Endothelial cell (in vitro differentiated cells): ENCODE measurements around the gene FYB2. TPM values are rescaled to one million over a fixed set of nuclear protein-coding genes. Genes with fewer than 3 reads are reported as not detected.

ENCODE experiments used
- DNase-seq: peaks from one replicate; pipeline ENCODE4 v3.0.0; 2021; ENCODE audit warnings: low spot score
- H3K27ac Mint-ChIP-seq: one replicate; pipeline ENCODE4 v1.8.0; 2021; ENCODE audit warnings: mixed read lengths, inconsistent platforms; ENCODE audit not compliant: unreplicated experiment
- H3K27me3 Mint-ChIP-seq: one replicate; pipeline ENCODE4 v1.8.0; 2021; ENCODE audit warnings: mild to moderate bottlenecking, moderate library complexity, mixed read lengths, inconsistent platforms; ENCODE audit not compliant: unreplicated experiment
- H3K36me3 Mint-ChIP-seq: one replicate; pipeline ENCODE4 v1.8.0; 2021; ENCODE audit warnings: mild to moderate bottlenecking, low read depth, mixed read lengths, inconsistent platforms; ENCODE audit not compliant: unreplicated experiment
- H3K4me1 Mint-ChIP-seq: one replicate; pipeline ENCODE4 v1.8.0; 2021; ENCODE audit warnings: mild to moderate bottlenecking, mixed read lengths, inconsistent platforms; ENCODE audit not compliant: unreplicated experiment
- H3K4me3 Mint-ChIP-seq: one replicate; pipeline ENCODE4 v1.8.0; 2021; ENCODE audit warnings: mild to moderate bottlenecking, mixed read lengths, inconsistent platforms; ENCODE audit not compliant: unreplicated experiment
- H3K9me3 Mint-ChIP-seq: one replicate; pipeline ENCODE4 v1.8.0; 2021; ENCODE audit warnings: mixed read lengths, inconsistent platforms; ENCODE audit not compliant: unreplicated experiment
- CTCF ChIP-seq: fragments of 200-600 bp; sonication (generic); IDR thresholded peaks from one replicate; pipeline ENCODE4 v1.5.0; 2021; ENCODE audit warnings: antibody characterized with exemption; ENCODE audit not compliant: unreplicated experiment
- total RNA-seq: library from RNA; stranded (reverse); fragmentation: NEBNext Ultra II Directional; extraction: Animal tissue kit (Norgen Biotek cat#: 25700); gene quantifications from one replicate; pipeline ENCODE4 v1.2.1, GENCODE V29; 2021; ENCODE audit not compliant: unreplicated experiment

The FYB2 gene
- total RNA-seq, 1 donor from 2014 or later = 0.18 TPM

GRCh38 chr1:56820755-56821461 is 1.7 kb upstream of the FYB2 start:
- no peak overlapping the region for H3K4me3 Mint-ChIP-seq
- peaks cover 2% of the 10 kb centered on the region for H3K27me3 Mint-ChIP-seq
- H3K36me3 Mint-ChIP-seq = no peaks in the 10 kb centered on the region
- peak overlapping the region; percentile 3 for H3K27ac Mint-ChIP-seq
- H3K9me3 Mint-ChIP-seq = no peaks in the 10 kb centered on the region
- TF ChIP-seq CTCF = peak; percentile 95
- peaks cover 17% of the 10 kb centered on the region for H3K4me1 Mint-ChIP-seq
- peak; percentile 94 for DNase-seq

GRCh38 chr1:56817716-56818463 is 1.3 kb downstream of the FYB2 start:
- DNase-seq = no peak
- TF ChIP-seq CTCF = no peak
- H3K4me3 Mint-ChIP-seq = no peak overlapping the region
- H3K27me3 Mint-ChIP-seq = no peaks in the 10 kb centered on the region
- no peaks in the 10 kb centered on the region for H3K36me3 Mint-ChIP-seq
- H3K27ac Mint-ChIP-seq = peak overlapping the region; percentile 73
- no peaks in the 10 kb centered on the region for H3K9me3 Mint-ChIP-seq
- peaks cover 17% of the 10 kb centered on the region for H3K4me1 Mint-ChIP-seq

- Mint-ChIP-seq H3K4me3 (no peak overlapping the region), H3K27me3 (no peaks in the 10 kb centered on the region), H3K4me1 (peaks cover 17% of the 10 kb centered on the region), H3K36me3 (no peaks in the 10 kb centered on the region), H3K9me3 (no peaks in the 10 kb centered on the region), H3K27ac (no peak overlapping the region)
- DNase-seq = no peak
- TF ChIP-seq CTCF = no peak
Observed at GRCh38 chr1:56816909-56817308, 2.3 kb downstream of the FYB2 start.

GRCh38 chr1:56816264-56816663 is 2.9 kb downstream of the FYB2 start:
- peaks cover 17% of the 10 kb centered on the region for H3K4me1 Mint-ChIP-seq
- H3K27me3 Mint-ChIP-seq = no peaks in the 10 kb centered on the region
- H3K4me3 Mint-ChIP-seq = no peak overlapping the region

More at GRCh38 chr1:56816264-56816663, 2.9 kb downstream of the FYB2 start:
- Mint-ChIP-seq H3K36me3 (no peaks in the 10 kb centered on the region), H3K9me3 (no peaks in the 10 kb centered on the region), H3K27ac (no peak overlapping the region)
- no peak for TF ChIP-seq CTCF
- no peak for DNase-seq
